ENCODE measurements around the gene OR2V1. TPM values are rescaled to one million over a fixed set of nuclear protein-coding genes. Genes with fewer than 3 reads are reported as not detected.
"Not testable (repeated sequence)": the region's sequence is repeated elsewhere in the genome, so short reads cannot be mapped to it uniquely, and the experiment has no call there.

The OR2V1 gene
- total RNA-seq, 1 donor from 2014 or later, result not detected

GRCh38 chr5:181105391-181106025 is 25.5 kb downstream of the OR2V1 start:
- peaks cover 72% of the 10 kb centered on the region for H3K27me3 Mint-ChIP-seq (ENCODE audit: low read depth)
- no peak for DNase-seq (ENCODE audit: low spot score in 2 of 2, unreplicated experiment in 2 of 2)
- H3K36me3 Mint-ChIP-seq, result no peaks in the 10 kb centered on the region
- no peak for TF ChIP-seq CTCF (IDR thresholded peaks at IDR 0.05; ENCODE audit: unreplicated experiment)
- no peak overlapping the region for H3K27ac Mint-ChIP-seq
- no peak overlapping the region for H3K4me3 Mint-ChIP-seq
- H3K9me3 Mint-ChIP-seq, result no peaks in the 10 kb centered on the region
- peaks cover 3% of the 10 kb centered on the region for H3K4me1 Mint-ChIP-seq

GRCh38 chr5:181104606-181105390 is 26.2 kb downstream of the OR2V1 start:
- H3K4me1 Mint-ChIP-seq; H3K9me3 Mint-ChIP-seq; DNase-seq (ENCODE audit: low spot score in 2 of 2, unreplicated experiment in 2 of 2); H3K36me3 Mint-ChIP-seq; H3K4me3 Mint-ChIP-seq; H3K27ac Mint-ChIP-seq: not testable (repeated sequence)
- H3K27me3 Mint-ChIP-seq (ENCODE audit: low read depth), result peaks cover 71% of the 10 kb centered on the region

GRCh38 chr5:181104259-181104568 is 26.8 kb downstream of the OR2V1 start:
- H3K36me3 Mint-ChIP-seq; H3K27ac Mint-ChIP-seq; H3K9me3 Mint-ChIP-seq; DNase-seq (ENCODE audit: low spot score in 2 of 2, unreplicated experiment in 2 of 2); H3K4me1 Mint-ChIP-seq: not testable (repeated sequence)
- peaks cover 71% of the 10 kb centered on the region for H3K27me3 Mint-ChIP-seq (ENCODE audit: low read depth)
- peak overlapping the region; percentile 2 for H3K4me3 Mint-ChIP-seq

GRCh38 chr5:181101930-181102674 is 28.9 kb downstream of the OR2V1 start:
- peaks cover 57% of the 10 kb centered on the region for H3K27me3 Mint-ChIP-seq (ENCODE audit: low read depth)
- not testable (repeated sequence) for H3K27ac Mint-ChIP-seq

GRCh38 chr5:181101030-181101641 is 29.8 kb downstream of the OR2V1 start:
- H3K4me1 Mint-ChIP-seq; H3K36me3 Mint-ChIP-seq; H3K4me3 Mint-ChIP-seq; DNase-seq (ENCODE audit: low spot score in 2 of 2, unreplicated experiment in 2 of 2); H3K27ac Mint-ChIP-seq; H3K9me3 Mint-ChIP-seq: not testable (repeated sequence)
- peaks cover 48% of the 10 kb centered on the region for H3K27me3 Mint-ChIP-seq (ENCODE audit: low read depth)

More at GRCh38 chr5:181101930-181102674, 28.9 kb downstream of the OR2V1 start:
- H3K4me3 Mint-ChIP-seq; DNase-seq (ENCODE audit: low spot score in 2 of 2, unreplicated experiment in 2 of 2); H3K4me1 Mint-ChIP-seq; H3K36me3 Mint-ChIP-seq; H3K9me3 Mint-ChIP-seq: not testable (repeated sequence)

GRCh38 chr5:181100121-181100875 is 30.7 kb downstream of the OR2V1 start:
- Mint-ChIP-seq H3K27me3 (ENCODE audit: low read depth) (peaks cover 44% of the 10 kb centered on the region), H3K27ac (no peak overlapping the region), H3K9me3 (no peaks in the 10 kb centered on the region), H3K4me1 (peaks cover 6% of the 10 kb centered on the region), H3K36me3 (no peaks in the 10 kb centered on the region), H3K4me3 (peak overlapping the region; percentile 42)
- DNase-seq (ENCODE audit: low spot score in 2 of 2, unreplicated experiment in 2 of 2), result no peak
- TF ChIP-seq CTCF (IDR thresholded peaks at IDR 0.05; ENCODE audit: unreplicated experiment), result no peak

- H3K4me3 Mint-ChIP-seq, result no peak overlapping the region
- peaks cover 44% of the 10 kb centered on the region for H3K27me3 Mint-ChIP-seq (ENCODE audit: low read depth)
- TF ChIP-seq CTCF (IDR thresholded peaks at IDR 0.05; ENCODE audit: unreplicated experiment), result no peak
Observed at GRCh38 chr5:181099602-181100086, 31.3 kb downstream of the OR2V1 start.

More at GRCh38 chr5:181099602-181100086, 31.3 kb downstream of the OR2V1 start:
- H3K36me3 Mint-ChIP-seq, result no peaks in the 10 kb centered on the region
- DNase-seq (ENCODE audit: low spot score in 2 of 2, unreplicated experiment in 2 of 2), result no peak
- H3K4me1 Mint-ChIP-seq, result peaks cover 6% of the 10 kb centered on the region
- H3K27ac Mint-ChIP-seq, result no peak overlapping the region
- H3K9me3 Mint-ChIP-seq, result no peaks in the 10 kb centered on the region

Data from mesothelial cell of epicardium (in vitro differentiated cells).